ENCODE data around the gene LCLAT1. TPM values are rescaled to one million over a fixed set of nuclear protein-coding genes. Genes with fewer than 3 reads are reported as not detected.

Gene LCLAT1
- total and polyA plus RNA-seq, 2 of the 4 experiments (the other 2 are of a cell fraction): 7.5 to 11.5 TPM

- dilution Hi-C loops (cut with HindIII; ENCODE audit: low sequenced_read_pairs, unreplicated experiment) (no loop called here), in situ Hi-C loops (cut with MboI; ENCODE audit: low sequenced_read_pairs) (no loop called here), intact Hi-C loops (cut with micrococcal nuclease) (no loop called here)
- H3K27me3 ChIP-seq (ENCODE audit: control insufficient read depth, insufficient read depth, low read length): no peaks in the 10 kb centered on the region
- H3K18ac ChIP-seq (ENCODE audit: low read depth, low read length): no peak overlapping the region
- H3K27ac ChIP-seq (ENCODE audit: insufficient read depth, low read length): no peak overlapping the region
- no peak overlapping the region for H3K4me3 ChIP-seq (ENCODE audit: insufficient read depth, low read depth, low read length)
- H2BK15ac ChIP-seq (ENCODE audit: low read depth, low read length): no peak overlapping the region
- ChIA-PET CTCF (no interaction called here), POLR2A (ENCODE audit: unreplicated experiment) (no interaction called here)
- H3K4ac ChIP-seq (ENCODE audit: low read depth, low read length): no peak overlapping the region
- H3K23ac ChIP-seq (ENCODE audit: low read depth, low read length): no peak overlapping the region
- WGBS, 2 experiments (ENCODE audit: extremely low coverage in 2 of 2, insufficient read length in 1 of 2): no CpG with 5 or more reads among the region's 4 CpGs
- no peak overlapping the region for H2AK9ac ChIP-seq (replicated peaks; ENCODE audit: low read depth, low read length, poor library complexity)
- H3K14ac ChIP-seq (replicated peaks; ENCODE audit: low read depth, low read length): no peak overlapping the region
- H2AFZ ChIP-seq (replicated peaks; ENCODE audit: low read length, poor library complexity): no peak overlapping the region
- peaks cover 15% of the 10 kb centered on the region for H3K4me1 ChIP-seq (ENCODE audit: control insufficient read depth, insufficient read depth, low read length)
- H3K9ac ChIP-seq (ENCODE audit: low read depth, low read length): no peak overlapping the region
- no peak overlapping the region for H4K8ac ChIP-seq (ENCODE audit: low read depth in 2 of 2, low read length in 2 of 2)
- TF ChIP-seq CHD1 (IDR thresholded peaks at IDR 0.05; ENCODE audit: low read depth, low read length) (no peak), CEBPB (IDR thresholded peaks at IDR 0.05; ENCODE audit: low read depth, low read length) (no peak), BHLHE40 (IDR thresholded peaks at IDR 0.05; ENCODE audit: low read depth, low read length) (no peak), NFE2L2 (IDR thresholded peaks at IDR 0.05; ENCODE audit: low read depth, low read length) (no peak), RAD21 (IDR thresholded peaks at IDR 0.05; ENCODE audit: low read length) (no peak), RFX5 (IDR thresholded peaks at IDR 0.05; ENCODE audit: low read depth, low read length) (no peak), RCOR1 (IDR thresholded peaks at IDR 0.05; ENCODE audit: insufficient replicate concordance, low read length) (no peak), MAZ (IDR thresholded peaks at IDR 0.05; ENCODE audit: borderline replicate concordance, low read depth, low read length) (no peak), MXI1 (IDR thresholded peaks at IDR 0.05; ENCODE audit: borderline replicate concordance, low read depth, low read length) (no peak)
- peaks cover 29 to 45% of the 10 kb centered on the region in 2 experiments for H3K79me1 ChIP-seq (ENCODE audit: low read depth in 1 of 2, low read length in 2 of 2)
- H2BK5ac ChIP-seq (ENCODE audit: low read depth, low read length, poor library complexity, severe bottlenecking): no peak overlapping the region
- no peak overlapping the region for H2AK5ac ChIP-seq (ENCODE audit: low read depth, low read length)
- no peak for ATAC-seq (ENCODE audit: low read depth)
- peaks cover 4% of the 10 kb centered on the region; the same call in 1 of the 2 replicates for H4K20me1 ChIP-seq (ENCODE audit: insufficient read depth, low read length)
- no peak for DNase-seq
- no peak overlapping the region for H2BK120ac ChIP-seq (ENCODE audit: low read depth, low read length)
- H3K56ac ChIP-seq (ENCODE audit: extremely low read depth, insufficient read depth, low read length): no peak overlapping the region
- H2BK20ac ChIP-seq (ENCODE audit: low read depth, low read length): no peak overlapping the region
- no peak overlapping the region for H4K5ac ChIP-seq (ENCODE audit: low read depth, low read length)
- BruUV-seq (replicated peaks): no TSS peak
- H3K36me3 ChIP-seq (ENCODE audit: control insufficient read depth, insufficient read depth, low read length): no peaks in the 10 kb centered on the region
- no peak overlapping the region for H4K91ac ChIP-seq (ENCODE audit: insufficient read depth, low read depth, low read length)
- no peak overlapping the region for H3K4me2 ChIP-seq (ENCODE audit: low read depth, low read length)
- no peaks in the 10 kb centered on the region for H3K9me3 ChIP-seq (ENCODE audit: control insufficient read depth, insufficient read depth, low read length)
- peaks cover 9% of the 10 kb centered on the region for H3K9me1 ChIP-seq (ENCODE audit: insufficient read depth, low read length)
These were observed 37.9 kb downstream of the LCLAT1 start for GRCh38 chr2:30484995-30485394.
